DMS153 treated with DMSO at 0.1 percent for 48 hours (cell line): ENCODE data around the gene DPP9.

ENCODE experiments used
- DNase-seq: peaks from one replicate; lab custom pipeline; 2025; ENCODE audit not compliant: unreplicated experiment; lab: John Stamatoyannopoulos, UW

Gene DPP9

GRCh38 chr19:4636761-4637160, 86.9 kb downstream of the DPP9 start:
- no peak for DNase-seq

GRCh38 chr19:4636151-4636717, 87.4 kb downstream of the DPP9 start:
- DNase-seq, result peak; percentile 12

GRCh38 chr19:4635754-4636116, 87.9 kb downstream of the DPP9 start:
- DNase-seq, result no peak

GRCh38 chr19:4633140-4633967, 90.3 kb downstream of the DPP9 start:
- DNase-seq, result peak; percentile 28
